ENCODE measurements around the gene ZFYVE21.

ZFYVE21 gene

DNA sequence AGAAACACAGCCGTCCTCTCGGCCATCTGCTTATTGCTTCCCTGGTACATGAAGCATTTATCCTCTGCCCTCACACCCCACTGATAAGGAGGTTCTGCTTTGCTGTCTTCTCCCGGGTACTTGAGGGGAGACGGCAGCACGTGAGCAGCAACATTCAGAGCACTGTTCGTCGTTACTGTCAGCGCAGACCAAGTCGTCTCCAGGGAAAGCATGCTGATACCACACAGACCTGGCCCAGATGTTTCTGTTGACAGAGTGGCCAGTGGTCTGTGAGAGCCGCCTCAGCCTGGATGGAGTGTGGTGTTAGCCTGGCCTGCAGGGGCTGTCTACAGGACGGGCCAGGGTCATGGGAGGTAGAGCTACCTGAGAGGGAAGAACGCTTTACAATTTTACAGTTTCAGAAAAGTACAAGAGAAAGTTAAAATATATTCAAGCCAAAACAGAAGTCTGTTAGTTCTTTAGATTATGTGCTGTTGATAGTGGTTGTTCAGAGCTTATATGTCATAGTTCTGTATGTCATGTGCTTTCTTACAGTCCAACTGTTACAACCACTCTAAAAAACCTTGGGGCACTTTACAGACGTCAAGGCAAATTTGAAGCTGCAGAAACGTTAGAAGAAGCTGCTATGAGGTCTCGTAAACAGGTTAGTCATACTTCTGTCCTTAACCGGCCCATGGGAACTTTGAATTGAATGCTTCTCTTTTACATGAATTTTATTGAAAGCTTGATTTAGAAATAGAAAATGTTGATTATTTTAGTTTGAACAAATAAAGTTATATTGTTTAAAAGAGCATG, 38.5 kb upstream of the ZFYVE21 start:
- no peak for DNase-seq (ENCODE audit: low read depth)
- TF ChIP-seq, protein P1, sequence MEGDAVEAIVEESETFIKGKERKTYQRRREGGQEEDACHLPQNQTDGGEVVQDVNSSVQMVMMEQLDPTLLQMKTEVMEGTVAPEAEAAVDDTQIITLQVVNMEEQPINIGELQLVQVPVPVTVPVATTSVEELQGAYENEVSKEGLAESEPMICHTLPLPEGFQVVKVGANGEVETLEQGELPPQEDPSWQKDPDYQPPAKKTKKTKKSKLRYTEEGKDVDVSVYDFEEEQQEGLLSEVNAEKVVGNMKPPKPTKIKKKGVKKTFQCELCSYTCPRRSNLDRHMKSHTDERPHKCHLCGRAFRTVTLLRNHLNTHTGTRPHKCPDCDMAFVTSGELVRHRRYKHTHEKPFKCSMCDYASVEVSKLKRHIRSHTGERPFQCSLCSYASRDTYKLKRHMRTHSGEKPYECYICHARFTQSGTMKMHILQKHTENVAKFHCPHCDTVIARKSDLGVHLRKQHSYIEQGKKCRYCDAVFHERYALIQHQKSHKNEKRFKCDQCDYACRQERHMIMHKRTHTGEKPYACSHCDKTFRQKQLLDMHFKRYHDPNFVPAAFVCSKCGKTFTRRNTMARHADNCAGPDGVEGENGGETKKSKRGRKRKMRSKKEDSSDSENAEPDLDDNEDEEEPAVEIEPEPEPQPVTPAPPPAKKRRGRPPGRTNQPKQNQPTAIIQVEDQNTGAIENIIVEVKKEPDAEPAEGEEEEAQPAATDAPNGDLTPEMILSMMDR (IDR thresholded peaks at IDR 0.05; ENCODE audit: control insufficient read depth, insufficient read depth, low read depth, low read length, missing control alignments), result no peak
- no peak overlapping the region for H3K4me3 ChIP-seq (ENCODE audit: control insufficient read depth, low read depth, low read length)

DNA sequence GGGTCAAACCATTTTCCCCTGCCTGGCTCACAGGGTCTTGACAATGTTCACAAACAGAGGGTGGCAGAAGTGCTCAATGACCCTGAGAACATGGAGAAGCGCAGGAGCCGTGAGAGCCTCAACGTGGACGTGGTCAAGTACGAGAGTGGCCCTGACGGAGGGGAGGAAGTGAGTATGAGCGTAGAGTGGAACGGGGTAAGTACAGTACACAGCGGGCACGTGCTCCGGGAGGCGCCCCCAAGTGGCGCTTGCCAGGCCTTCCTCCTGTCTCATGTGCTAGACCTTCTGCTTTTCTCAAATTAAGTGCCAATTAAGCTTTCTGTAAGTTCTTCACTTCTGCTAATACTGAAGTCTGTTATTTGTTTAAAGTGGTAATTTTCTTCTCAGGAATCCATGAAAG, 36.3 kb upstream of the ZFYVE21 start:
- H3K4me3 ChIP-seq (ENCODE audit: control insufficient read depth, low read depth, low read length), result no peak overlapping the region
- DNase-seq (ENCODE audit: low read depth), result no peak
- TF ChIP-seq, protein P1 (IDR thresholded peaks at IDR 0.05; ENCODE audit: control insufficient read depth, insufficient read depth, low read depth, low read length, missing control alignments), result peak; percentile 47

DNA sequence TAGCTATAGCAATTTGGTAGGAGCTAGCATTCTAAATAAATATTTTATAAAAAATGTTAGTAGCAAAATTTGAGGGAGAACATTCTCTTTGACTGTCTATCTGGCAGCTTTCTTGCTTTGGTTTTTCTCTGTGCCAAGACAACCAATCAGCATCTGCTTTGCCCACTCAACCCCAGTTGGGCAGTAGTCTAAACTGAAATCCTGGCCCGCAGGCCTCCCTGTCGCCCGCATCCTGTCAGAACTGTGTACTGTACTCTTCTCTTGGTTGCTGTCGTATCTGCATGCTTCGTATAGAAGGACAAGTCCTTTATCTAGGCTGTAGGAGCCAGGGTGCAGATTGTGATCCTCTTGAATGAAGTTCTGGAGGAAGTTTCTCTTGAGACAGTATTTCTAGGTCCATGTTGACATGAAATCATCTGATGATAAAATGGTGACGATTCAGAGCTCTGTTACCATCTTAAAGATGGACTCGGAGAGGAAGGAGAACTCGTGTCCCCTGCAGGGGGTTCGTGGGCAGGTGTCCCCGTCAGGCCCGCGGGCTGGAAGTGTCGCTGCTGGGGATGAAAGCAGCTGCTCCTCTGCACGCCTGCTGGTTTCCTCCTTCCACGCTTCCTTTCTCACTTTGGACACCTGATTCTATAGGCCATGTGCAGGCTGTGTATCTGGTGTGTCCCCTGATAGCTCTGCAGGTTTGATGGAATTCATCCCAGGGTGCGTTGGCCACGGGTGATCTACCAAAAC, 34.9 kb upstream of the ZFYVE21 start:
- no peak overlapping the region for H3K4me3 ChIP-seq (ENCODE audit: control insufficient read depth, low read depth, low read length)
- DNase-seq (ENCODE audit: low read depth), result no peak
- TF ChIP-seq, protein P1 (IDR thresholded peaks at IDR 0.05; ENCODE audit: control insufficient read depth, insufficient read depth, low read depth, low read length, missing control alignments), result no peak

DNA sequence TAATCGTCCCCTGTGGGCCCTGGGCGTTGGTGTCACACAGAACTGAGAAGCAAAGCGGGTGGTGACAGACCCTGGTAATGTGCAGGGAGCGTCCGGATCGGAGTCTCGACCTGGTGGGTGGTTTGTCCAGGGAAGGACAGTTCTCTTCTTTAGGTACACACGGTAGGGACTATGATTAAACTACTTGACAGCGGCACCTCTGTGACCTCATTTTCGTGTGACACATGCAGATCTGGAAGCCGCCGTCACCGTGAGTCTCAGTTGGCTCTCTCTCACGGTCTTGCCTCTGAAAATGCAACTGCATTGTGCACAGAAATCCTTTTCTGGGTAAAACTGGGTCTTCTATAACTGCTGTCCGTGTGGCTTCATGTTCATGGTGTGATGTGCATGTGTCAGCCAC, 32.5 kb upstream of the ZFYVE21 start:
- TF ChIP-seq, protein P1 (IDR thresholded peaks at IDR 0.05; ENCODE audit: control insufficient read depth, insufficient read depth, low read depth, low read length, missing control alignments), result no peak
- DNase-seq (ENCODE audit: low read depth), result no peak
- no peak overlapping the region for H3K4me3 ChIP-seq (ENCODE audit: control insufficient read depth, low read depth, low read length)

DNA sequence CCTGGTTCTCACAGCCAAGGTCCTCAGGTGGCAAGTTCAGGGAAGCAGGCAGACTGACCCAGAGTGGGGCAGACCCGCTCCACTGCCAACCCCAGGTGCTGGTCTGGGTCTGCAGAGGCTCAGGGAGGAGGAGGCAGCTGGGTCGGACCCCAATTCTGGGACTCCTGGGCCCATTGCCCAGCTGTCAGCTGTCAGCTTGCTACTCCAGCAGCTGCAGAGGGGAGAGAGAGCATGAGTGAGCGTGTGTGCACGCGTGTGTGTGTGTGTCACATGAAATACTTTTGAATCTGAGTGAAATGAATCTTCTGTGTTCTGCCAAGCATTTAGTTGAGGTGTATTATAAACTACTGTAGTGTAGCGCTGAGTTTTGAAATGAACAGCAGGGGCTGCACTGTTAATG, 31.1 kb upstream of the ZFYVE21 start:
- TF ChIP-seq, protein P1 (IDR thresholded peaks at IDR 0.05; ENCODE audit: control insufficient read depth, insufficient read depth, low read depth, low read length, missing control alignments), result no peak
- no peak for DNase-seq (ENCODE audit: low read depth)
- H3K4me3 ChIP-seq (ENCODE audit: control insufficient read depth, low read depth, low read length), result no peak overlapping the region

DNA sequence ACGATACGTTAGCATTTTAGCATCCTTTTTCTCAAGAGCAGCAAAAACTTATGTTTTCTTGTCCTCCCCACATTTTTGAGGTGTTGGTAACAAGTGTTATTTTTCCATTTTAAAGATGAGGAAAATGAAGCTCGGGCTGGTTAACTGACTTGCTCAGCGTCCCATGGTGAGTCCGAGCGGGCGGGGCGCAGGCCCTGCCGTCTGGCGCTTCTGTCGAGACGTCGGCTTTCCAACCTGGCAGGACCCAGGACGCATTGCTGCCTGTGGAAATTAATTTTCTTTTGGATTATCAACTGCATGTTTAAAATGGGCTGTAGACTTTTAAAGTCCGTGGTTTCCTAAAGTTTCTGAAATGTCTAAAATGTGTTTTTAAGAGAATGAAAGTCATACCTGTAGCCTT, 30.7 kb upstream of the ZFYVE21 start:
- TF ChIP-seq, protein P1 (IDR thresholded peaks at IDR 0.05; ENCODE audit: control insufficient read depth, insufficient read depth, low read depth, low read length, missing control alignments), result no peak
- no peak overlapping the region for H3K4me3 ChIP-seq (ENCODE audit: control insufficient read depth, low read depth, low read length)
- DNase-seq (ENCODE audit: low read depth), result no peak
